HFF-Myc (cell line): ENCODE data around the gene UNC13C.

Source experiments
- DNase-seq: peaks from one replicate; pipeline ENCODE4 v3.0.0-alpha.2; 2011; ENCODE audit warnings: low read depth; ENCODE audit errors: extremely low read depth
- H3K4me3 ChIP-seq: replicated peaks from 2 replicates; pipeline ENCODE4 v1.5.1; 2011; ENCODE audit warnings: low read depth, mild to moderate bottlenecking, control low read depth, low read length
- TF ChIP-seq, protein P1 (sequence below): IDR thresholded peaks from 2 replicates; pipeline ENCODE4 v1.5.1; 2012; ENCODE audit warnings: mild to moderate bottlenecking, low read depth, low read length, control low read depth; ENCODE audit errors: missing control alignments

Gene UNC13C

DNA sequence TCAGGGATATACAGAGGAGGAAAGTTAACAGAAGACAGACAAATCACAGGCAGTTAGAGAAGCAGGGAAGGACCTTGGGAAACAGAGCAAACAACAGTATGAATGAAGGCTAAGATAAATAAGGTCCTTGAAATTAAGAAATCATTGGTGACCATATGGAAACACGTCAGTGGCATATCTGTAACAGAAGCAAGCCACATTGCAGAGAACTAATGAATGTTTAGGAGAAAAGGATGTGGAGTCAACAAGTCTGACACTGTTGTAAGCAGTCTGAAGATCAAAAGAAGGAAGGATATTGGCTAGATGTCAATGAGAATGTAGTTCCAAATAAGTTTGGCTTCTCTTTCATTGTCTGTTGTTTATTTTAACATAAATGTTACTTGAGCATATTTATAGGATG lies 542.4 kb downstream of the UNC13C start:
- DNase-seq, result no peak
- TF ChIP-seq, protein P1, sequence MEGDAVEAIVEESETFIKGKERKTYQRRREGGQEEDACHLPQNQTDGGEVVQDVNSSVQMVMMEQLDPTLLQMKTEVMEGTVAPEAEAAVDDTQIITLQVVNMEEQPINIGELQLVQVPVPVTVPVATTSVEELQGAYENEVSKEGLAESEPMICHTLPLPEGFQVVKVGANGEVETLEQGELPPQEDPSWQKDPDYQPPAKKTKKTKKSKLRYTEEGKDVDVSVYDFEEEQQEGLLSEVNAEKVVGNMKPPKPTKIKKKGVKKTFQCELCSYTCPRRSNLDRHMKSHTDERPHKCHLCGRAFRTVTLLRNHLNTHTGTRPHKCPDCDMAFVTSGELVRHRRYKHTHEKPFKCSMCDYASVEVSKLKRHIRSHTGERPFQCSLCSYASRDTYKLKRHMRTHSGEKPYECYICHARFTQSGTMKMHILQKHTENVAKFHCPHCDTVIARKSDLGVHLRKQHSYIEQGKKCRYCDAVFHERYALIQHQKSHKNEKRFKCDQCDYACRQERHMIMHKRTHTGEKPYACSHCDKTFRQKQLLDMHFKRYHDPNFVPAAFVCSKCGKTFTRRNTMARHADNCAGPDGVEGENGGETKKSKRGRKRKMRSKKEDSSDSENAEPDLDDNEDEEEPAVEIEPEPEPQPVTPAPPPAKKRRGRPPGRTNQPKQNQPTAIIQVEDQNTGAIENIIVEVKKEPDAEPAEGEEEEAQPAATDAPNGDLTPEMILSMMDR, result no peak
- no peak overlapping the region for H3K4me3 ChIP-seq

DNA sequence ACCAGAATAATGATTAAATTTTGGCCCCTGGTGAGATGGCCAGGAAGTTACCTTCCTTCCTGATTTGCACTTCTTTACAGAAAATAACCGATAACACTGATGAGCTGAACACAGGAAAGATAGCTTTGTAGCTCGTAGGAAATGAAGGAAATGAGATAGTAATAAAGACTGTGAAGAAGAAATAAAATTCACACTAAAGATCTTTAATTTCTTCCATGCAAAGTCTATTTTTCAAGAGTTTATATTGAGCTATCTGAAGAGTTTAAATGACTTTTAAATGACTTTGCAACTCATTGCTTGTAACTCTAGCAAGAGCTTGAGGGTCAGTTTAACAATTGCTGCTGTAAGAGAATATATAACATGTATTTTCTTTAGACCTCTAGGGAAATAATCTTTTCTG lies 543.0 kb downstream of the UNC13C start:
- TF ChIP-seq, protein P1, result no peak
- DNase-seq, result no peak
- H3K4me3 ChIP-seq, result no peak overlapping the region

DNA sequence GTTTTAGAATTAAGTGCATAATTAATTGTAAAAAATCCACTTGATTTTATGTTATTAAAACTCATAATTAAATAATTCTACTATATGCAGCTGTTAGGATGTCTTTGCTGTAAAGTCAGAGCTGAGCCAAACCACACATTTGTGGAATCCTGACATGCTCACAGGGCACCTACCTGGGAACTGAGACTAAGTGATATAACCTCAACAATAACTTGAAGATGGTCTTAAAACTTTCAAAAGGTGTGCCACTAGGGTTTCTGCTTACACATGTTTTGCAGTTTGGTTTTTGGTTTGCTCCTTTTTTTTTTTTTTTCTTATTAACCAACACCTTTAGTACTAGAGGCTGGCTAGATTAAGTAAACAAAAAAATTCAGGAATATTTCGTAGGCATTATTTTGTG lies 549.8 kb downstream of the UNC13C start:
- TF ChIP-seq, protein P1, result no peak
- H3K4me3 ChIP-seq, result no peak overlapping the region
- DNase-seq, result no peak

DNA sequence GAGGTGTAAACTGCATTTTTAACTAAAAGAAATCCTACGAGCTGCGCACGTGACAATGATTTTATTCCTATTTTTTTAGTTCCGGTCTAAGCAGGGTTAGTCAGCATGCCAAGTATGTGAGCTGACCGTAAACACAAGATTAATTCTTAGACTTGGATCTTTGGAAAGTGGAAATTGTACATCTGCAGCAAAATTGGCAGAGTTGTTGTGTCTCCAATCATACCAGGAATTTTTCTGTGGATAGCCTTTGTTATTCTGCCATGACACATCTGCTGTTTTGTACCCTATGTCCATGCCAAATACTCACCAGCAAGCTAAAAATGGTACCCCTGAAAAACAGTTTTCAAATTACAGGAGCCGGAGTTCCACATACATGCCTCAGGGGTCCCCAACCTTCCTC lies 562.5 kb downstream of the UNC13C start:
- H3K4me3 ChIP-seq, result no peak overlapping the region
- no peak for DNase-seq
- TF ChIP-seq, protein P1, result no peak

DNA sequence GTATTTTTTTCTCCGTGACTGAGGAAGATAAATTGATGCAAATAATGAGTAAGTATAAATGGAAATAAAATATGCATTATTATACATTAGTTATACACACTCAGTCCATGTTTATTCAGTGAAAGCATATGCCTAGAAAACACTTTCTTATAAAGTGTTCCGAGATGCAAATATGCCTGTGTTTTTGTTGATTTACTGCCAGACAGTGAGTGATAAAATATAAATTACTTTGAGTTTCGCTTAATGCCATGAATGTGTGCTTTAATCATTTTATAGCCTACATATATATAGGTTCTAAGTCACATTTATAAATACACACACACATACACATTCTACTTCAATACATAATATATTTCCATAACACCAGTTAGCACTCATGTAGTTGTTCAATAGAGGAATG lies 569.2 kb downstream of the UNC13C start:
- no peak for DNase-seq
- H3K4me3 ChIP-seq, result no peak overlapping the region
- TF ChIP-seq, protein P1, result no peak

DNA sequence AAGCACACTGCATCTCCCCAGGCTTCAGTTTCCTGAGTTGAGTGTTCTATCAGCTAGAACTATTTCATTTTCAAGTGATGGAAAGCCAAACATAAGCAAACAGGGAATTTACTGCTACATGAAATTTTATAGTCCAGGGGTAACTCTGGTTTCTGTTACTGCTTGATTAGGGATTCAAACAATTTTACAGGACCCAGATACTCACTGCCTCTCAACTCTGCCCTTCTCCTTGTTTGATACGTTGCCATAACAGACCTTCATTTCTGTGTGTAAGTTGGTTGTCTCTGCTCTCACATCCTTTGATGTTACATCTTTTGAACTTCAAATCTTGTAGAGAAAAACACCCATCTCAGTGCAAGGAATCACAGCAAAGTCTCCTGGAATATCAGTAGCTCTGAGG lies 572.7 kb downstream of the UNC13C start:
- no peak overlapping the region for H3K4me3 ChIP-seq
- no peak for DNase-seq
- TF ChIP-seq, protein P1, result no peak

DNA sequence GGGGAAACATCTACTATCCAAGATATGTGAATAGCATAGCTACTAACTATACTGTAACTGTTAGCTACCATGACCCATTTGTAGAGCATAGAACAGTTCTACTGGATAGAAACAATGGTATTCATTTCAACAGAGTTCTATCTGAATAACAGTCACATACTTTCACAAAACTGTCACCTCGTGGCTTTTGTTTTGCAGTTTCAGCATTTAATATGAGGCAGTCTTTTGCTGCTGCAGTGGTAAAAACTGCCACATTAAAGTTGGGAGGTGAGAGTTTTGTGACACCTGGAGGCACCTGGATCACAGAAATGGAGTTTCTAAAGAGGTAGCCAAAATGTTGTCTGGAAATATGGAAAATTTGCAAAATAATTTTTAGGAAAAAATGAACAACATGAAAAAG lies 578.0 kb downstream of the UNC13C start:
- H3K4me3 ChIP-seq, result no peak overlapping the region
- DNase-seq, result no peak
- TF ChIP-seq, protein P1, result no peak
